MM.1S (cell line): Measurements from ENCODE around the gene GNGT1.

ENCODE experiments used
- EZH2 ChIP-seq: fragments of 300-600 bp; sonication (generic); optimal IDR thresholded peaks from 2 replicates; pipeline ENCODE3; 2017; ENCODE audit warnings: low read depth, mild to moderate bottlenecking, antibody characterized with exemption, low read length, mixed read lengths
- EZH2phosphoT487 ChIP-seq: fragments of 300-600 bp; sonication (generic); IDR thresholded peaks from 2 replicates; pipeline ENCODE4 v1.6.1; 2018; ENCODE audit warnings: antibody characterized with exemption, low read length
- TF ChIP-seq, protein P1 (sequence below): fragments of 300-600 bp; sonication (generic); IDR thresholded peaks from 2 replicates; pipeline ENCODE4 v1.5.1; 2016; ENCODE audit warnings: antibody characterized with exemption, low read length, mixed read lengths

DNA sequence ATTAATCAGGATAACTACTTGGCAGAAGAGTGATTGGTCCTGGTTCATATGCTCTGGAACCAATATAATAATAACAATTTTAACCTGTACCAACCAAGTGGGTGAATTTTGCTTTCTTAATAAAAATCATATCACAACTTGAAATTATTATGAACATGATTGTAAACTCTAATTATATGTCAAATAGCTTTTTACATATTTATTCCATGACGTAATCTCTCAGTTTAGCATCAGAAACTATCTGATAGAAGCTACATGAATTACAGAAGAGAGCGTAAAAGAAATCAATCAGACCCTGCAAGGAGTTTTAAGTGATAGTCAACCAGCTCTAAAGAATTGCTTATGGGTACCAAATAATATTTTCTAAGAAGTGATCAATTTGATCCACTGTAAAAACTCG is 25.3 kb downstream of the GNGT1 start:
- TF ChIP-seq, protein P1, sequence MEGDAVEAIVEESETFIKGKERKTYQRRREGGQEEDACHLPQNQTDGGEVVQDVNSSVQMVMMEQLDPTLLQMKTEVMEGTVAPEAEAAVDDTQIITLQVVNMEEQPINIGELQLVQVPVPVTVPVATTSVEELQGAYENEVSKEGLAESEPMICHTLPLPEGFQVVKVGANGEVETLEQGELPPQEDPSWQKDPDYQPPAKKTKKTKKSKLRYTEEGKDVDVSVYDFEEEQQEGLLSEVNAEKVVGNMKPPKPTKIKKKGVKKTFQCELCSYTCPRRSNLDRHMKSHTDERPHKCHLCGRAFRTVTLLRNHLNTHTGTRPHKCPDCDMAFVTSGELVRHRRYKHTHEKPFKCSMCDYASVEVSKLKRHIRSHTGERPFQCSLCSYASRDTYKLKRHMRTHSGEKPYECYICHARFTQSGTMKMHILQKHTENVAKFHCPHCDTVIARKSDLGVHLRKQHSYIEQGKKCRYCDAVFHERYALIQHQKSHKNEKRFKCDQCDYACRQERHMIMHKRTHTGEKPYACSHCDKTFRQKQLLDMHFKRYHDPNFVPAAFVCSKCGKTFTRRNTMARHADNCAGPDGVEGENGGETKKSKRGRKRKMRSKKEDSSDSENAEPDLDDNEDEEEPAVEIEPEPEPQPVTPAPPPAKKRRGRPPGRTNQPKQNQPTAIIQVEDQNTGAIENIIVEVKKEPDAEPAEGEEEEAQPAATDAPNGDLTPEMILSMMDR = no peak
- TF ChIP-seq EZH2 = no peak
- no peak for TF ChIP-seq EZH2phosphoT487
